Activated CD4-positive, alpha-beta memory T cell treated with anti-CD3 and anti-CD28 coated beads, Interleukin-2, amount 10 ng/mL, durations not matched to agents 7 days and 5 days (primary cell): Measurements from ENCODE around the gene FAM174A. TPM values are rescaled to one million over a fixed set of nuclear protein-coding genes. Genes with fewer than 3 reads are reported as not detected.

ENCODE experiments used
- CTCF ChIA-PET: fragments of 350-600 bp; sonication (Branson Sonifier 250); formaldehyde crosslinking; loops from one replicate; lab custom pipeline; 2021; ENCODE audit warnings: antibody characterized with exemption, inconsistent platforms; lab: Charles Lee
- POLR2A ChIA-PET: fragments of 350-600 bp; sonication (Branson Sonifier 250); formaldehyde crosslinking; loops from one replicate; lab custom pipeline; 2021; ENCODE audit warnings: antibody characterized with exemption; lab: Charles Lee
- DNase-seq: peaks from one replicate; pipeline ENCODE4 v3.0.0-alpha.2; 2020
- H3K27ac Mint-ChIP-seq: one replicate; pipeline ENCODE4 v1.8.0; 2021; ENCODE audit warnings: mild to moderate bottlenecking, mixed read lengths
- H3K27me3 Mint-ChIP-seq: one replicate; pipeline ENCODE4 v1.8.0; 2021; ENCODE audit warnings: mixed read lengths
- H3K36me3 Mint-ChIP-seq: one replicate; pipeline ENCODE4 v1.8.0; 2021; ENCODE audit warnings: low read depth, mixed read lengths
- H3K4me1 Mint-ChIP-seq: one replicate; pipeline ENCODE4 v1.8.0; 2021; ENCODE audit warnings: mixed read lengths
- H3K4me3 Mint-ChIP-seq: one replicate; pipeline ENCODE4 v1.8.0; 2021; ENCODE audit warnings: mild to moderate bottlenecking, mixed read lengths
- H3K9me3 Mint-ChIP-seq: one replicate; pipeline ENCODE4 v1.8.0; 2021; ENCODE audit warnings: mixed read lengths
- total RNA-seq, 2 experiments: library from RNA; stranded (reverse); gene quantifications; one replicate each; pipeline ENCODE4 v1.2.3, GENCODE V29; 2021

FAM174A gene
- total RNA-seq, 2 experiments from 2014 or later = 6.0 to 6.8 TPM

GRCh38 chr5:100546001-100546400 lies 10.8 kb downstream of the FAM174A start:
- H3K36me3 Mint-ChIP-seq = no peaks in the 10 kb centered on the region
- ChIA-PET POLR2A (no interaction called here), CTCF (no interaction called here)
- no peak overlapping the region for H3K4me3 Mint-ChIP-seq
- DNase-seq = no peak
- no peak overlapping the region for H3K27ac Mint-ChIP-seq
- H3K27me3 Mint-ChIP-seq = no peaks in the 10 kb centered on the region
- no peaks in the 10 kb centered on the region for H3K9me3 Mint-ChIP-seq
- H3K4me1 Mint-ChIP-seq = peaks cover 6% of the 10 kb centered on the region

GRCh38 chr5:100550531-100551051 lies 15.4 kb downstream of the FAM174A start:
- no peaks in the 10 kb centered on the region for H3K27me3 Mint-ChIP-seq
- peaks cover 6% of the 10 kb centered on the region for H3K4me1 Mint-ChIP-seq
- H3K36me3 Mint-ChIP-seq = no peaks in the 10 kb centered on the region
- H3K9me3 Mint-ChIP-seq = no peaks in the 10 kb centered on the region
- no peak for DNase-seq
- ChIA-PET CTCF (no interaction called here), POLR2A (interaction anchor here (0.6 to 1.0 kb wide), 2 partner anchors 79 to 339 kb away, joined by 3 read pairs; no protein-coding TSS in a partner anchor)
- H3K4me3 Mint-ChIP-seq = no peak overlapping the region
- H3K27ac Mint-ChIP-seq = peak overlapping the region; percentile 23

- Mint-ChIP-seq H3K9me3 (no peaks in the 10 kb centered on the region), H3K27me3 (no peaks in the 10 kb centered on the region), H3K36me3 (no peaks in the 10 kb centered on the region), H3K4me1 (peaks cover 6% of the 10 kb centered on the region), H3K4me3 (no peak overlapping the region), H3K27ac (no peak overlapping the region)
- no peak for DNase-seq
- POLR2A ChIA-PET = no interaction called here
- CTCF ChIA-PET = no interaction called here
Observed at GRCh38 chr5:100551183-100551582, 16.0 kb downstream of the FAM174A start.

GRCh38 chr5:100553209-100553608 lies 18.0 kb downstream of the FAM174A start:
- CTCF ChIA-PET = no interaction called here
- H3K27ac Mint-ChIP-seq = no peak overlapping the region
- peaks cover 7% of the 10 kb centered on the region for H3K9me3 Mint-ChIP-seq
- DNase-seq = no peak
- no peak overlapping the region for H3K4me3 Mint-ChIP-seq
- H3K4me1 Mint-ChIP-seq = peaks cover 6% of the 10 kb centered on the region
- POLR2A ChIA-PET = no interaction called here
- peaks cover 5% of the 10 kb centered on the region for H3K36me3 Mint-ChIP-seq
- H3K27me3 Mint-ChIP-seq = no peaks in the 10 kb centered on the region

- H3K27ac Mint-ChIP-seq = no peak overlapping the region
- H3K9me3 Mint-ChIP-seq = peaks cover 8% of the 10 kb centered on the region
- no peak overlapping the region for H3K4me3 Mint-ChIP-seq
- ChIA-PET POLR2A (no interaction called here), CTCF (no interaction called here)
- no peaks in the 10 kb centered on the region for H3K4me1 Mint-ChIP-seq
- H3K27me3 Mint-ChIP-seq = no peaks in the 10 kb centered on the region
- H3K36me3 Mint-ChIP-seq = peaks cover 10% of the 10 kb centered on the region
- no peak for DNase-seq
Observed at GRCh38 chr5:100560860-100561259, 25.7 kb downstream of the FAM174A start.

DNA sequence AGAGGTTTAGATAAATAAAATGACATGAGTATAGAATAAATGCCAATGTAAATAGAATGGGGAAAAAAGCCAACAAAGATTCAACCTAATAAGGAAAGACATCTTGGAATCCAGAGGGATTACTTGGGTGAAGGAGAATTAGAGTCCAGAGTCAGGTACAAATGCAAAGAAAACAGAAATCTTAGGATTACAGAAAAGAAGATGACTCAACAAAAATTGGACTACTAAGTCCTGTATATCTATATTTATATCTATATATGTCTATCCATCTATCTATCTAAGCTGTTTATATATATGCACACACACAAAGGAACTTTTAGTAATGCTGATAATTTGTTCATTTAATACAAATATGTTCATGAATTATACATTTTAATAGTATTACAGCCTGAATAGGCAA lies 27.6 kb downstream of the FAM174A start:
- no peak overlapping the region for H3K4me3 Mint-ChIP-seq
- no peak for DNase-seq
- H3K27me3 Mint-ChIP-seq = no peaks in the 10 kb centered on the region
- H3K4me1 Mint-ChIP-seq = peaks cover 7% of the 10 kb centered on the region
- ChIA-PET POLR2A (no interaction called here), CTCF (no interaction called here)
- peaks cover 6% of the 10 kb centered on the region for H3K9me3 Mint-ChIP-seq
- no peak overlapping the region for H3K27ac Mint-ChIP-seq
- peaks cover 7% of the 10 kb centered on the region for H3K36me3 Mint-ChIP-seq

GRCh38 chr5:100566382-100567141 lies 31.4 kb downstream of the FAM174A start:
- no peaks in the 10 kb centered on the region for H3K9me3 Mint-ChIP-seq
- ChIA-PET POLR2A (no interaction called here), CTCF (no interaction called here)
- peaks cover 7% of the 10 kb centered on the region for H3K4me1 Mint-ChIP-seq
- no peak overlapping the region for H3K27ac Mint-ChIP-seq
- peaks cover 5% of the 10 kb centered on the region for H3K36me3 Mint-ChIP-seq
- H3K4me3 Mint-ChIP-seq = peak overlapping the region; percentile 64
- no peaks in the 10 kb centered on the region for H3K27me3 Mint-ChIP-seq
- no peak for DNase-seq

DNA sequence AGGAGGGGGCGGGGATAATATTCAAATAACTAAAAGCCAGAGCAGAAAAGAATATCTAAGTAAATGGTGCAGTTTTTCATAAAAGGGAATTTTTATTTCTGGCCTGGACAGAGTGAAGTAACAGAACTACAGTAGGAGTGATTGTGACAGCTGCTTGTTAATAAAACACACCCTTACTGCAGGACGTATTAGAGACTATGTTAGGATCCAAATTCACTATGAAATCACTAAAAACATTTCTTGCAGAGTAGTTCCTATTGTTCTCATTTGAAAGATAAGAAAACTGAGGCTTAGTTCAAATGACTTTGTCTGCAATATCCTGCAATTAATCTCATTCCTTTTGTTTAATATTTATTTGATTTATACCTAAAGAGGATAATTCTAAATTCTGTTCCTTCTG lies 39.5 kb downstream of the FAM174A start:
- no peak overlapping the region for H3K4me3 Mint-ChIP-seq
- ChIA-PET POLR2A (no interaction called here), CTCF (no interaction called here)
- H3K9me3 Mint-ChIP-seq = no peaks in the 10 kb centered on the region
- DNase-seq = no peak
- H3K4me1 Mint-ChIP-seq = peaks cover 3% of the 10 kb centered on the region
- no peaks in the 10 kb centered on the region for H3K27me3 Mint-ChIP-seq
- H3K36me3 Mint-ChIP-seq = no peaks in the 10 kb centered on the region
- no peak overlapping the region for H3K27ac Mint-ChIP-seq

GRCh38 chr5:100575815-100576214 lies 40.6 kb downstream of the FAM174A start:
- ChIA-PET POLR2A (no interaction called here), CTCF (no interaction called here)
- H3K27me3 Mint-ChIP-seq = no peaks in the 10 kb centered on the region
- peaks cover 4% of the 10 kb centered on the region for H3K36me3 Mint-ChIP-seq
- no peak overlapping the region for H3K4me3 Mint-ChIP-seq
- DNase-seq = no peak
- no peaks in the 10 kb centered on the region for H3K9me3 Mint-ChIP-seq
- H3K4me1 Mint-ChIP-seq = peaks cover 3% of the 10 kb centered on the region
- H3K27ac Mint-ChIP-seq = no peak overlapping the region

DNA sequence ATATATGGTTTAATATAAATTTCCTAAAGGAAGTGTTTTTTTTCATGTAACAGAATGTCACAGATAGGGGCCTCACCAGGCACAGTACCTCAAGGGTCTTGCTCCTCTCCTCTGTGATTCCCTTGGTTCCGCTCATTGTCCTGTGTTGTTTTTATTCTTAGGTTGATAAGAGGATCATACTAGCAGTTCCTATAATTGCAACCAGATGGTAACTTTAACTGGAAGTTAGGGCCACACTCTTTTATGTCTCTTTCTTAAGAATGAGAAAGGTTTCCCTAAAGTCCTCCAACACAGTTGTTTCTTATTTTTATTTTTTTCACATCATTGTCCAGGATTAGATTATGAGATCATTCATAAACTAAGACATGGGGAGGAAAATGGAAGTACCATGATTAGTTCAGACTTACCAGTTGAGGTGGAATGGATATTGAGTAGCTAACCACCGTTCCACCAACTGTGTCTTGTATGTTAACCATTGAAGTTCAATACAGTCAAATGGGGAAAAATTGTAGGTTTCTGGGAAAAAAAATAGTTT lies 41.1 kb downstream of the FAM174A start:
- CTCF ChIA-PET = no interaction called here
- Mint-ChIP-seq H3K4me3 (no peak overlapping the region), H3K36me3 (peaks cover 4% of the 10 kb centered on the region), H3K27ac (no peak overlapping the region), H3K9me3 (no peaks in the 10 kb centered on the region), H3K4me1 (peaks cover 3% of the 10 kb centered on the region), H3K27me3 (no peaks in the 10 kb centered on the region)
- DNase-seq = no peak
- POLR2A ChIA-PET = no interaction called here

- CTCF ChIA-PET = no interaction called here
- no peak for DNase-seq
- H3K9me3 Mint-ChIP-seq = no peaks in the 10 kb centered on the region
- POLR2A ChIA-PET = no interaction called here
- peaks cover 3% of the 10 kb centered on the region for H3K4me1 Mint-ChIP-seq
- H3K27me3 Mint-ChIP-seq = no peaks in the 10 kb centered on the region
- peaks cover 4% of the 10 kb centered on the region for H3K36me3 Mint-ChIP-seq
- no peak overlapping the region for H3K4me3 Mint-ChIP-seq
- no peak overlapping the region for H3K27ac Mint-ChIP-seq
Observed at GRCh38 chr5:100577506-100577905, 42.3 kb downstream of the FAM174A start.

DNA sequence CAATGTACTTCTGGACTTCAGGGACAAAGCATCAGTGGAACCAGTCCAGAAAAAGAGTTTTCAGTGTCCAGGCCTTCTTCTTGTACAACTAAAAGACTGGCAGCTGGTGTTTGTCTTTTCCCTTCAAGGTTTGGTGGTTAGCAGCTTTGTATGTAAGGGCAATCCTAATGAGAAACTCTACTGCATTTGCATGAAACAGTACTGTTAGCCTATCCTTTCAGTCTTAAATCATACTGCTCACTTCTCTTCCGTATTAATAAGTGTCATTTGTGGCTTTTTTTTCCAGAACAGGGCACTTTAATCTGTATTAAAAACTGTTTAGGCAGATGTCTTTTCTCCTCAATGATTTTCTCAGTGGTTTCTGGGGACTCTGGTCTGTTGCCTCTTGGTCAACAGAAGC lies 48.9 kb downstream of the FAM174A start:
- no peaks in the 10 kb centered on the region for H3K27me3 Mint-ChIP-seq
- no peaks in the 10 kb centered on the region for H3K4me1 Mint-ChIP-seq
- H3K4me3 Mint-ChIP-seq = no peak overlapping the region
- peaks cover 4% of the 10 kb centered on the region for H3K36me3 Mint-ChIP-seq
- POLR2A ChIA-PET = no interaction called here
- no peak for DNase-seq
- H3K27ac Mint-ChIP-seq = no peak overlapping the region
- CTCF ChIA-PET = no interaction called here
- H3K9me3 Mint-ChIP-seq = no peaks in the 10 kb centered on the region

DNA sequence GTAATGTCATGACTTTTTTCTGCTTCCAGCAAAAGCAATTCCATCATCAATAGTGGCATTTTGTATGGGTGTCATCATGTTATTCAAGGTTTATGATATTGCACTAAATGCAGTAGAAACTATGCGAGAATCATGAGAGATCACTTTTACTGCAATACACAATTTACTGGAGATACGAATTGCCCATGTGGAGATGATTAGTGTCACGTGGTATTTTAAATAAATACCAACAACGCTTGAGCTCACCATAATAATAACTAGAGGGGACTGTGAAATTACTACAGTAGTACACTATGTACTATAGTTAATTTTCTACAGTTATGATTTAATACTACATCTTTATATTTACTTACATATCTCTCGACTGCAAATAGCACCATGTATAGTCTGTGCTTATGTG lies 49.7 kb downstream of the FAM174A start:
- Mint-ChIP-seq H3K36me3 (peaks cover 4% of the 10 kb centered on the region), H3K4me1 (no peaks in the 10 kb centered on the region), H3K27me3 (no peaks in the 10 kb centered on the region), H3K27ac (no peak overlapping the region), H3K4me3 (no peak overlapping the region), H3K9me3 (no peaks in the 10 kb centered on the region)
- CTCF ChIA-PET = no interaction called here
- no peak for DNase-seq
- POLR2A ChIA-PET = no interaction called here

DNA sequence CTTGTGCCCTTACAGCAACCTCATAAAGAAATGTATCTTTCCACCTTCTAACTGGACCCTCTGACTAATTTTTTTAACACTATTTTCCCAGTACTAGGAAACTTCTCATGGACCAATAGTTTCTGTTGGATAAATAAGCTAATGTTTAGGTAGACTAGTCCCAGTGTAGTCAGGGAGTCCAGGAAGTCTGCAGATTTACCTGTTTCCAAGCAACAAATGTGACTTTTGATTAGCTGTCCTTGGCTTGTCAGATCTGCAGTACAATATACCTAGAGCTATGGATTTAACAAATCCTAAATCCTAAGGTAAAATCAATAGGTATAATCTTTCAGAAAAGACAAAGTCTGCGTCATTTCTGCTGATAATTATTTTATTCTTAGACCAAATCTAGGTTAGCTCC lies 55.7 kb downstream of the FAM174A start:
- Mint-ChIP-seq H3K27me3 (no peaks in the 10 kb centered on the region), H3K9me3 (no peaks in the 10 kb centered on the region), H3K4me1 (no peaks in the 10 kb centered on the region), H3K36me3 (no peaks in the 10 kb centered on the region), H3K4me3 (no peak overlapping the region), H3K27ac (no peak overlapping the region)
- CTCF ChIA-PET = no interaction called here
- no peak for DNase-seq
- POLR2A ChIA-PET = no interaction called here
